ENCODE data around the gene SAP130. TPM values are rescaled to one million over a fixed set of nuclear protein-coding genes. Genes with fewer than 3 reads are reported as not detected.
A peak's percentile ranks its signal among the peaks of the same experiment; 100 is the strongest.

The SAP130 gene
- total RNA-seq, 2 donors from 2014 or later = 21.9 to 55.4 TPM

- no peak for TF ChIP-seq POLR2AphosphoS5 (IDR thresholded peaks at IDR 0.05)
- TF ChIP-seq POLR2A (IDR thresholded peaks at IDR 0.05) = no peak
- no peak for TF ChIP-seq CTCF (IDR thresholded peaks at IDR 0.05)
- no peak overlapping the region for H3K4me3 ChIP-seq
- H3K27ac ChIP-seq = no peak overlapping the region
- no peaks in the 10 kb centered on the region for H3K27me3 ChIP-seq (replicated peaks; ENCODE audit: insufficient read depth)
- H3K9me3 ChIP-seq = no peaks in the 10 kb centered on the region
- intact Hi-C loops (cut with DNase I) = no loop called here
- H3K4me1 ChIP-seq (replicated peaks) = no peaks in the 10 kb centered on the region
- no peak for DNase-seq (ENCODE audit: low spot score)
- WGBS = 91% methylated on average over 3 of the region's 3 CpGs
- no peaks in the 10 kb centered on the region for H3K36me3 ChIP-seq
Measured at GRCh38 chr2:128038411-128038810, 10.6 kb upstream of the SAP130 start.

- H3K27ac ChIP-seq = no peak overlapping the region
- intact Hi-C loops (cut with DNase I) = no loop called here
- no peaks in the 10 kb centered on the region for H3K27me3 ChIP-seq (replicated peaks; ENCODE audit: insufficient read depth)
- TF ChIP-seq CTCF (IDR thresholded peaks at IDR 0.05) (no peak), POLR2A (IDR thresholded peaks at IDR 0.05) (no peak), POLR2AphosphoS5 (IDR thresholded peaks at IDR 0.05) (no peak)
- H3K36me3 ChIP-seq = no peaks in the 10 kb centered on the region
- no peak for DNase-seq (ENCODE audit: low spot score)
- no peak overlapping the region for H3K4me3 ChIP-seq
- 84% methylated on average over 5 of the region's 5 CpGs for WGBS
- H3K9me3 ChIP-seq = no peaks in the 10 kb centered on the region
- H3K4me1 ChIP-seq (replicated peaks) = no peaks in the 10 kb centered on the region
Measured at GRCh38 chr2:128037649-128038048, 9.8 kb upstream of the SAP130 start.

GRCh38 chr2:128036748-128037607 lies 9.1 kb upstream of the SAP130 start:
- no peak for DNase-seq (ENCODE audit: low spot score)
- intact Hi-C loops (cut with DNase I) = no loop called here
- Histone ChIP-seq H3K36me3 (no peaks in the 10 kb centered on the region), H3K9me3 (no peaks in the 10 kb centered on the region), H3K4me3 (no peak overlapping the region), H3K27ac (no peak overlapping the region), H3K27me3 (replicated peaks; ENCODE audit: insufficient read depth) (no peaks in the 10 kb centered on the region), H3K4me1 (replicated peaks) (no peaks in the 10 kb centered on the region)
- 93% methylated on average over 10 of the region's 10 CpGs for WGBS
- TF ChIP-seq POLR2A (IDR thresholded peaks at IDR 0.05) (no peak), POLR2AphosphoS5 (IDR thresholded peaks at IDR 0.05) (no peak), CTCF (IDR thresholded peaks at IDR 0.05) (no peak)

GRCh38 chr2:128032092-128032491 lies 4.2 kb upstream of the SAP130 start:
- no peak for TF ChIP-seq CTCF (IDR thresholded peaks at IDR 0.05)
- TF ChIP-seq POLR2AphosphoS5 (IDR thresholded peaks at IDR 0.05) = no peak
- no peak for TF ChIP-seq POLR2A (IDR thresholded peaks at IDR 0.05)
- Histone ChIP-seq H3K4me3 (no peak overlapping the region), H3K36me3 (no peaks in the 10 kb centered on the region), H3K27ac (no peak overlapping the region), H3K4me1 (replicated peaks) (no peaks in the 10 kb centered on the region), H3K9me3 (no peaks in the 10 kb centered on the region), H3K27me3 (replicated peaks; ENCODE audit: insufficient read depth) (no peaks in the 10 kb centered on the region)
- no peak for DNase-seq (ENCODE audit: low spot score)
- intact Hi-C loops (cut with DNase I) = no loop called here
- WGBS = 36% methylated on average over 4 of the region's 4 CpGs

GRCh38 chr2:128028668-128029054 lies 802 bp upstream of the SAP130 start:
- WGBS = 0% methylated on average over 1 of the region's 1 CpG
- TF ChIP-seq POLR2AphosphoS5 (IDR thresholded peaks at IDR 0.05) (no peak), CTCF (IDR thresholded peaks at IDR 0.05) (no peak), POLR2A (IDR thresholded peaks at IDR 0.05) (no peak)
- no peaks in the 10 kb centered on the region for H3K4me1 ChIP-seq (replicated peaks)
- H3K9me3 ChIP-seq = no peaks in the 10 kb centered on the region
- intact Hi-C loops (cut with DNase I) = loop anchor here (1.0 to 5.0 kb wide), 3 partner anchors 63 to 294 kb away; partner anchors contain the start of gene UGGT1
- H3K27me3 ChIP-seq (replicated peaks; ENCODE audit: insufficient read depth) = no peaks in the 10 kb centered on the region
- no peak for DNase-seq (ENCODE audit: low spot score)
- peak overlapping the region; percentile 98 to 99 for H3K27ac ChIP-seq
- H3K36me3 ChIP-seq = no peaks in the 10 kb centered on the region
- peak overlapping the region; percentile 98 to 100 for H3K4me3 ChIP-seq

All from prostate gland (tissue), 2 donors.